Neural cell (in vitro differentiated cells): ENCODE results near the gene HOXB9.

Experiments used
- CTCF ChIP-seq: fragments of 450-650 bp; IDR thresholded peaks from 2 replicates; pipeline ENCODE4 v1.5.1; 2014; ENCODE audit warnings: antibody characterized with exemption, mild to moderate bottlenecking, moderate library complexity; ENCODE audit not compliant: poor library complexity, severe bottlenecking
- EZH2 ChIP-seq: fragments of 200-600, 300-800 bp; shearing (Covaris generic), sonication (generic); IDR thresholded peaks from 2 replicates; pipeline ENCODE4 v1.6.1; 2014; ENCODE audit warnings: antibody characterized with exemption, low read length, borderline replicate concordance, mild to moderate bottlenecking; ENCODE audit not compliant: insufficient read depth, poor library complexity, severe bottlenecking
- POLR2AphosphoS5 ChIP-seq: IDR thresholded peaks from 2 replicates; pipeline ENCODE4 v1.6.1; 2012
- RAD21 ChIP-seq: fragments of 450-650 bp; conservative IDR thresholded peaks from 2 replicates; pipeline ENCODE4 v1.6.1; 2014; ENCODE audit warnings: antibody characterized with exemption, mild to moderate bottlenecking, moderate library complexity
- SMC3 ChIP-seq: fragments of 450-650 bp; conservative IDR thresholded peaks from 2 replicates; pipeline ENCODE4 v1.6.1; 2014; ENCODE audit warnings: antibody characterized with exemption, mild to moderate bottlenecking, moderate library complexity; ENCODE audit not compliant: poor library complexity
- TAF1 ChIP-seq: IDR thresholded peaks from 2 replicates; pipeline ENCODE4 v1.6.1; 2012; ENCODE audit warnings: low read depth

GRCh38 chr17:48672340-48672739 is 46.2 kb upstream of the HOXB9 start:
- TF ChIP-seq RAD21 (no peak), SMC3 (no peak), POLR2AphosphoS5 (no peak), CTCF (no peak), TAF1 (no peak), EZH2 (no peak)
